ENCODE measurements around the gene FAM168A. TPM values are rescaled to one million over a fixed set of nuclear protein-coding genes. Genes with fewer than 3 reads are reported as not detected.

Gene FAM168A
- total and polyA plus RNA-seq, 9 donors: 17.6 to 35.4 (median 24.8) TPM

DNA sequence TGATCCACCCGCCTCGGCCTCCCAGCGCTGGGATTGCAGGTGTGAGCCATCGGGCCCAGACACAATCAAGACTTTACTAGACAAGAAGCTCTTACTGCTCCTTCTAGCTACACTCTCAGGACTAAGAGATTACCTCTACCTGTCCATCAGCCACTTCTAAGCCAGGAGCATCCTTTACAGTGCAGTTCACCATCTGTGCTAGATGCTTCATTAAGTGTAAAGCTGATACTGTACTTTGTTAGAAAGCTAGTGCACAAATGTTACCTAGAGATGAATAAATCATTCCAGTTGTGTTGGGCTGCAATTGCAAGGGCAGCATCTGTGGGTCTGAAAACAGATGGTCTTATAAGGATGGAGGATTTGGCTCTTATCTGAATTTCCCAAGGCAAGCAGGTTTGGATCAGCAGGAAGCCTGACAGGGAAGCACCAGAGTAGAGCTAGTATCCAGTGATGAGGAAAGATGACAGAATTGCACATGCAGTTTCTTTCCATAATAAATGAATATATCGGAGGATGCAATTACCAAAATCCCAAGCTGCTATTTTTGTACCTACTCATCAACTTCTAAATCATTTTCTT, 58.3 kb downstream of the FAM168A start:
- 92% methylated on average over 4 of the region's 5 CpGs for WGBS (ENCODE audit: insufficient coverage)

DNA sequence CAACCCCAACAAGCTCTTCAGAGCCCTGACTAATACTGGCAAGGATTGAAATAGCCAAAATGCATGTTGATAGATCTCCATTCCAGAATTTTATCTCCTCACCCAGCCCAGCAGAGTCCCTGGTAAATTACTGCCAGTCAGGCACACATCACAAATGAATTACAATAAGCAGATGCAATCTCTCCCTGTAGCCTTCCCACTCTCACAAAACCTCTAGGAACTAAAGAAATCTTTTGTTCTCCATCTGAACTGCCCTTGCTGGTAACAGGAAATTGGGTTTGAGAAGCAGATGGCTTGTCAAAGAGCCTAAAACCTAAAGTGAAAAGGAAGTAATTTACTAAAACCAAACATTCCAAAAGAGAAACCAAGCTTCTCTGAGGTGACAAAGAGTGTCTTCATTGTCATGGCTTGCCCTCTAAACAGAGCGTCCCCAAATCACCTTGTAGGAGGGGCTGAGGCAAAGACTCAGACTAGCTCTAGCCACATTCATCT, 59.5 kb downstream of the FAM168A start:
- Histone ChIP-seq H3K9me3 (replicated peaks; ENCODE audit: control insufficient read depth, low read depth, low read length) (no peaks in the 10 kb centered on the region), H3K27me3 (ENCODE audit: control insufficient read depth, insufficient read depth, low read length) (no peaks in the 10 kb centered on the region), H3K4me1 (ENCODE audit: control insufficient read depth, insufficient read depth, low read length) (no peaks in the 10 kb centered on the region), H3K4me3 (ENCODE audit: low read length) (no peak overlapping the region), H3K36me3 (ENCODE audit: control insufficient read depth, insufficient read depth, low read length) (peaks cover 2% of the 10 kb centered on the region), H3K27ac (ENCODE audit: low read length) (no peak overlapping the region)
- peak; percentile 16 for DNase-seq
- WGBS (ENCODE audit: insufficient coverage): no CpG with 5 or more reads among the region's 1 CpG

More for the DNA sequence above, 58.3 kb downstream of the FAM168A start:
- no peak overlapping the region for H3K27ac ChIP-seq (ENCODE audit: low read length)
- peaks cover 2% of the 10 kb centered on the region for H3K36me3 ChIP-seq (ENCODE audit: control insufficient read depth, insufficient read depth, low read length)
- no peaks in the 10 kb centered on the region for H3K27me3 ChIP-seq (ENCODE audit: control insufficient read depth, insufficient read depth, low read length)
- no peak overlapping the region for H3K4me3 ChIP-seq (ENCODE audit: low read length)
- H3K9me3 ChIP-seq (replicated peaks; ENCODE audit: control insufficient read depth, low read depth, low read length): no peaks in the 10 kb centered on the region
- DNase-seq: no peak
- no peaks in the 10 kb centered on the region for H3K4me1 ChIP-seq (ENCODE audit: control insufficient read depth, insufficient read depth, low read length)

DNA sequence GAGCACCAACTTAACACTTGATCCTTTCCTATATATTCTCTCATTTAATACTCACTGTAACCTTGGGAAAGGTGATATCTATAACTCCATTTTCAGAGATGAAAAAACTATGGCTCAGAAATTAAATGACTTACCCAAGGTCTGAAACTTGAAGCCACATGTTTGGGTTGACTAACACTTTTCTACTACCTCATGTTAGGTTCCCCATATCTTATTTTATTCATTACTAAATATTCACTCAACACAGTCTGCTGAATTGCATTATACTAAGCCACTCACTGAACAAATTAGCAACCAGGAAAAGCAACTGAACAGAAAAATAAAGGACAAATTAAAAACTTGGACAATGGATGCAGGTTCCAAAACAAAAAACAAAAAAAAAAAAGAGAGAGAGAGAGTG, 59.9 kb downstream of the FAM168A start:
- Histone ChIP-seq H3K4me1 (ENCODE audit: control insufficient read depth, insufficient read depth, low read length) (no peaks in the 10 kb centered on the region), H3K27ac (ENCODE audit: low read length) (no peak overlapping the region), H3K4me3 (ENCODE audit: low read length) (no peak overlapping the region), H3K27me3 (ENCODE audit: control insufficient read depth, insufficient read depth, low read length) (no peaks in the 10 kb centered on the region), H3K36me3 (ENCODE audit: control insufficient read depth, insufficient read depth, low read length) (peaks cover 2% of the 10 kb centered on the region), H3K9me3 (replicated peaks; ENCODE audit: control insufficient read depth, low read depth, low read length) (no peaks in the 10 kb centered on the region)
- no peak for DNase-seq

DNA sequence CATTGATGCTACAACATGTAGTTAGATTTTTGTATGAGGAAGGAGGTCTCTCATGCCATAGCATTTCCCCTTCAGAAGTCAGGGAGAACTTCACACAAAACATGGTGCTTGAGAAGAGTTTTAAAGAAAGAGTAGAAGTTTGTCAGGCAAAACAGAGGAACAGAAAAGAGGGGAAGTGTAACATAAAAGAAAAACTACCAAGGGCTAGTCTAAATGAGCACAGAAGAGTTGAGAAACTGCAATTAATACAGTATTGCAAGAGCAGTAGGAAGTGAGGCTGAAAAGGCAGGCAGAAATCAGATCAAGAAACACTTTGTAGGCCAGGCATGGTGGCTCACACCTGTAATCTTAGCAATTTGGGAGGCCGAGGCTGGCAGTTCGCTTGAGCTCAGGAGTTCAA, 61.0 kb downstream of the FAM168A start:
- no peak overlapping the region for H3K27ac ChIP-seq (ENCODE audit: low read length)
- 100% methylated on average over 1 of the region's 2 CpGs for WGBS (ENCODE audit: insufficient coverage)

DNA sequence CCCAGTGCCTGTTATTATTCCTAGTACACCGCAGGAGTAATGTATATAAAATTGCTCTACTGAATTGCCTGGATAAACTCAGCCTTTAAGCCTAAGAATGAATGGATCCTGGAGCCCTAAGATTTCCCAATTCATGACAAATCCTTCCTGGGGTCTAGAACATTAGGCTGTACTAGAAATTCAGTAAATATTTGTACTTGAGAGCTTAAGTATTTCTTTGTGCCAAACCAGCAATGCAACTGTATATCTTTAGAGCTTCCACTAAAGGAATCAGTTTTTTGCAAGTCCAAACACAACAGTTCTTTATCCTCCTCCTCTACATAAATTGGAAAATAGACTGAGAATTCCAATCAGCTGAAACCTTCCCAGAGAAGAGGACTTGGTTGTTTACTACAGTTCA, 65.6 kb downstream of the FAM168A start:
- DNase-seq: no peak
- H3K4me3 ChIP-seq (ENCODE audit: low read length): no peak overlapping the region
- WGBS (ENCODE audit: insufficient coverage): no CpG with 5 or more reads among the region's 1 CpG
- H3K27ac ChIP-seq (ENCODE audit: low read length): no peak overlapping the region
- H3K36me3 ChIP-seq (ENCODE audit: control insufficient read depth, insufficient read depth, low read length): no peaks in the 10 kb centered on the region
- no peaks in the 10 kb centered on the region for H3K27me3 ChIP-seq (ENCODE audit: control insufficient read depth, insufficient read depth, low read length)
- no peaks in the 10 kb centered on the region for H3K4me1 ChIP-seq (ENCODE audit: control insufficient read depth, insufficient read depth, low read length)
- no peaks in the 10 kb centered on the region for H3K9me3 ChIP-seq (replicated peaks; ENCODE audit: control insufficient read depth, low read depth, low read length)

More for the DNA sequence above, 61.0 kb downstream of the FAM168A start:
- H3K27me3 ChIP-seq (ENCODE audit: control insufficient read depth, insufficient read depth, low read length): no peaks in the 10 kb centered on the region
- H3K4me1 ChIP-seq (ENCODE audit: control insufficient read depth, insufficient read depth, low read length): no peaks in the 10 kb centered on the region
- no peak overlapping the region for H3K4me3 ChIP-seq (ENCODE audit: low read length)
- no peak for DNase-seq
- H3K36me3 ChIP-seq (ENCODE audit: control insufficient read depth, insufficient read depth, low read length): peaks cover 2% of the 10 kb centered on the region
- H3K9me3 ChIP-seq (replicated peaks; ENCODE audit: control insufficient read depth, low read depth, low read length): no peaks in the 10 kb centered on the region

DNA sequence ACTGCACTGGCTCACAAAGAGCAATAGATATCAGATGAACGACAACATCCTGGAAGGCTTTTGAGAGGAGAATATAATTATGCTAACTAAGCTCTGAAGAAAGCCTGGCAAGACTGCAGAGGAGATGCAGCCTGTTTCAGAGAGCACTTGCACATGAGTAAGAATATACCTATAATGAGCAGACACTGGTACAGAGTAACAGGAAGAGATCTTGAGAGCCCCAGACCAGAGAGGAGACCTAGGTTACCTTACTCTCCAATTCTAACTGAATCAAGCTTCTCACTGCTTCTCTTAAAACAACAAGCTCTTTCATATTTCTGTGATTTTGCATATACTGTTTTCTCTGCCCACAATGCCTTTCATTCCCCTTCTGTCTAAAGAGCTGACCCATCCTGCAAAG, 66.5 kb downstream of the FAM168A start:
- Histone ChIP-seq H3K36me3 (ENCODE audit: control insufficient read depth, insufficient read depth, low read length) (no peaks in the 10 kb centered on the region), H3K27me3 (ENCODE audit: control insufficient read depth, insufficient read depth, low read length) (no peaks in the 10 kb centered on the region), H3K27ac (ENCODE audit: low read length) (no peak overlapping the region), H3K4me1 (ENCODE audit: control insufficient read depth, insufficient read depth, low read length) (no peaks in the 10 kb centered on the region), H3K9me3 (replicated peaks; ENCODE audit: control insufficient read depth, low read depth, low read length) (no peaks in the 10 kb centered on the region), H3K4me3 (ENCODE audit: low read length) (no peak overlapping the region)
- no peak for DNase-seq
- no CpG with 5 or more reads among the region's 1 CpG for WGBS (ENCODE audit: insufficient coverage)

DNA sequence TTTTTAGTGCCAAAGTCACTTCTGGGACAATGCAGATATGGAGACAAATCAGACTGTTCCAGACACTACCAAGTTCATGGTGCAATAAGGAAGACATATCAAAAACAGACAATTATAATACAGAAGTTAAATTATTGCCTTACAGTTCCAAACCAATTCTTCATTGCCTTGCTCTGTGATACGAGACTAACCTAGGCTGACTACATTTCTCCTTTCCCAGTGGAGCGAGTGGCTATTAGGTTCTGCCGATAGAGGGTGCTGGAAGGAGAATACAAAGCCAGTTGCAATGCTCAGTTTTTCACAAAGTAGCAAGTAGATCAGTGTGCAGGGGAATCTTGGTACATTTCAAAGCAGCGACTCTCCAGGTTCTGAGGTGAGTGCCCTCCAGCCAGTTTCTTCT, 67.8 kb downstream of the FAM168A start:
- Histone ChIP-seq H3K27ac (ENCODE audit: low read length) (no peak overlapping the region), H3K4me3 (ENCODE audit: low read length) (no peak overlapping the region), H3K4me1 (ENCODE audit: control insufficient read depth, insufficient read depth, low read length) (no peaks in the 10 kb centered on the region), H3K9me3 (replicated peaks; ENCODE audit: control insufficient read depth, low read depth, low read length) (no peaks in the 10 kb centered on the region), H3K27me3 (ENCODE audit: control insufficient read depth, insufficient read depth, low read length) (no peaks in the 10 kb centered on the region), H3K36me3 (ENCODE audit: control insufficient read depth, insufficient read depth, low read length) (no peaks in the 10 kb centered on the region)
- no peak for DNase-seq
- WGBS (ENCODE audit: insufficient coverage): 66% methylated on average over 4 of the region's 4 CpGs

DNA sequence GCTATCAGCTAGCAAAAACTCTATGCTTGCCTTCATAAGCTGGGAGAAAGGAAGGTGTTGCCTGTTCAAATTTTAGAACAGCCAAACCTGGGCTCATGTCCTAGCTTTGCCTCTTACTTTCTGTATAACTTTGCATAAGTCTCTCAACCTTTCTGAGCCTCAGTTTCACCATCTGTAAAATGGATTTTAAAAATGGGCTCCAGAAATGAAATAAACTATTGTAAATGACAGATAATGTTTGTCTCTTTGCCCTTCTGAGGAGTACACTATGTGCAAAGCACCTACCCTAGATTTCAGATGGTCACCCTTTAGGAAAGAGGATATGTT, 68.7 kb downstream of the FAM168A start:
- Histone ChIP-seq H3K4me1 (ENCODE audit: control insufficient read depth, insufficient read depth, low read length) (no peaks in the 10 kb centered on the region), H3K4me3 (ENCODE audit: low read length) (no peak overlapping the region), H3K36me3 (ENCODE audit: control insufficient read depth, insufficient read depth, low read length) (no peaks in the 10 kb centered on the region), H3K27me3 (ENCODE audit: control insufficient read depth, insufficient read depth, low read length) (no peaks in the 10 kb centered on the region), H3K9me3 (replicated peaks; ENCODE audit: control insufficient read depth, low read depth, low read length) (no peaks in the 10 kb centered on the region), H3K27ac (ENCODE audit: low read length) (no peak overlapping the region)
- no peak for DNase-seq

DNA sequence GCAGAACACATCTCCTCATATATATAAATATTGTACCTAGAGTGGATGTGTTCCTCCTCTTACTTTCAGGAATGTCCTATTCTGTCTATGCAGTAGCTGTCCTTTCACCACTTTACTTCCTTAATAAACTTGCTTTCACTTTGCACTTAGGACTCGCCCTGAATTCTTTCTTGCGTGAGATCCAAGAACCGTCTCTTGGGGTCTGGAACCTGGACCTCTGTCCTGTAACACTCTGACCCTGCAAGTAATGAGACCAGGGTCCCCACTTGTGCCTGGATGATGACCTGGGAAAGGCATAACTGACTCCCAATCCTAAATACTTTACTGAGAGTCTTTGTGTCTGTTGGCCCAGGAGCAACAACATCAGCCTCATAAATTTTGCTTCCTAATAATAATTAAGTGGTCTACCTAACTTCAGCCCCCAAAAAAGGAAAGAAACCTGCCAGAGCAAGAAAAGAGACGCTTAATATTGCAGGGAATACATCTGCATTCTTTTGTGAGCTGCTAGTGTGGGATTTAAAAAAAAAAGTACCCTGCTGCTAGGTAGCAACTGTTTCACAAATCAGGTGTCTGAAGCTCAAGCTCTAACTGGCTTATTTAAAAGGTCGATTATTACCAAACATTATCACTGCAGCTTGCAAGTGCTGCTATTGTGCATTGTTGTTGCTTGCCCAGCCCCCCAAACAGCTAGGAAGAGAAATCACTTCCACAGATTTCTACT, 69.3 kb downstream of the FAM168A start:
- Histone ChIP-seq H3K4me3 (ENCODE audit: low read length) (no peak overlapping the region), H3K27me3 (ENCODE audit: control insufficient read depth, insufficient read depth, low read length) (no peaks in the 10 kb centered on the region), H3K27ac (ENCODE audit: low read length) (no peak overlapping the region), H3K9me3 (replicated peaks; ENCODE audit: control insufficient read depth, low read depth, low read length) (no peaks in the 10 kb centered on the region), H3K4me1 (ENCODE audit: control insufficient read depth, insufficient read depth, low read length) (no peaks in the 10 kb centered on the region), H3K36me3 (ENCODE audit: control insufficient read depth, insufficient read depth, low read length) (no peaks in the 10 kb centered on the region)
- DNase-seq: no peak
- WGBS (ENCODE audit: insufficient coverage): 38% methylated on average over 4 of the region's 5 CpGs

DNA sequence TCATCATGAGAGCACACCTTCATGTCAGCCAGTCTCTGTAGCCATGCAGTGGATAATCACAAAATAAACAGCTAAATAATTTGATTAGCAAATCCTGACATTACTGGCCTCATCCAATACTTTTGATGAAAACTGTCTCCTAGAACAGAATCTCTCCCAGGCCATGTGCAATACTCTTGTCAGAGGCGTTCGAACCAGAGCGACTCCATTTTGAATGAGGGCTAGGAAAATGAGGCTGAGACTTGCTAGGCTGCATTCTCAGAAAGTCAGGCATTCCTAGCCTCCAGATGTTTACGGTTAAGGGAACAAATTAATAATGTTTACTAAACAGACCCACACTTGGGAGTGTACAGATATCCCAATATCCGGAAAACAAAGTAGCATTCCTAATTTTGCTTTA, 69.9 kb downstream of the FAM168A start:
- no peaks in the 10 kb centered on the region for H3K4me1 ChIP-seq (ENCODE audit: control insufficient read depth, insufficient read depth, low read length)
- DNase-seq: no peak
- 100% methylated on average over 3 of the region's 5 CpGs for WGBS (ENCODE audit: insufficient coverage)
- no peak overlapping the region for H3K27ac ChIP-seq (ENCODE audit: low read length)
- no peaks in the 10 kb centered on the region for H3K27me3 ChIP-seq (ENCODE audit: control insufficient read depth, insufficient read depth, low read length)
- H3K36me3 ChIP-seq (ENCODE audit: control insufficient read depth, insufficient read depth, low read length): no peaks in the 10 kb centered on the region
- H3K9me3 ChIP-seq (replicated peaks; ENCODE audit: control insufficient read depth, low read depth, low read length): no peaks in the 10 kb centered on the region
- H3K4me3 ChIP-seq (ENCODE audit: low read length): no peak overlapping the region

DNA sequence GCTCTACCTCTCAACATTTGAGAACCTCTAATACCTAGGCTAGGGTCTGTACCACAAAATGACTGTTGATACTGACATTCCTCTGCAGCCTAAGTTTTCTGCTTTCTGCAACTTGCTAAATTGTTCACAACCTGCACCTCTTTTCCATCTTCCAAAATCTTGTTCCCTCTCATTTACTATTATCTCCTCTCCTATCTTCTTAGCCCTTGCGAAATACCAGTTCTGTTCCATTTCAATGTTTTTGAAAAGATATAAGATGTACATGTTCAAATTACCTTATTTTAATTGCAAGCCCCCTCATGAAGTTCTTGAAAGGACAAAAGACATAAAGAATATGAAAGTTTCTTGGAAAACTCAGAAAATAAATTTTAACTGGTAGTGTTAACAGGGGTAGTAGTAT, 72.3 kb downstream of the FAM168A start:
- H3K4me1 ChIP-seq (ENCODE audit: control insufficient read depth, insufficient read depth, low read length): no peaks in the 10 kb centered on the region
- WGBS (ENCODE audit: insufficient coverage): no CpG with 5 or more reads among the region's 1 CpG
- DNase-seq: no peak

More for the DNA sequence above, 72.3 kb downstream of the FAM168A start:
- Histone ChIP-seq H3K27ac (ENCODE audit: low read length) (no peak overlapping the region), H3K9me3 (replicated peaks; ENCODE audit: control insufficient read depth, low read depth, low read length) (no peaks in the 10 kb centered on the region), H3K36me3 (ENCODE audit: control insufficient read depth, insufficient read depth, low read length) (no peaks in the 10 kb centered on the region), H3K4me3 (ENCODE audit: low read length) (no peak overlapping the region), H3K27me3 (ENCODE audit: control insufficient read depth, insufficient read depth, low read length) (no peaks in the 10 kb centered on the region)
